Stimulated activated CD4-positive, alpha-beta T cell treated with anti-CD3 and anti-CD28 coated beads, Interleukin-15, amount 100 ng/mL, for 1 hour (primary cell): ENCODE measurements around the gene CXCR6.

ENCODE experiments used
- DNase-seq, 2 donors: peaks; one replicate each; pipeline ENCODE4 v3.0.0-alpha.2; 2020; ENCODE audit warnings: low read depth in 1 of 2, low spot score in 1 of 2

Gene CXCR6

DNA sequence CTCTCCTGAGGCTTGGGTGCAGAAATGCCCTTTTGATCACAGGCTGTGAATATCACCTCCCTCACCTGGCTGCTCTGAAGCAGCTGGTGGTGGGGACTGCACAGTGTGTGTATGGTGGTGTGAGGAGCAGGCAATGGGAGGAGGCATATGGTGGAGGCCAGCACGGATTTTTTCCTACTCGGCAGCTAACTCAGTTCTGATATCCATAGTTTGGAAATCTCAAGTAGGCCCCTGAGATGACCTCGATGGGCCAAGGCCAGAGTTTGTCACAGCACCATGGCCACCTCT is 21.3 kb upstream of the CXCR6 start:
- DNase-seq, result no peak

DNA sequence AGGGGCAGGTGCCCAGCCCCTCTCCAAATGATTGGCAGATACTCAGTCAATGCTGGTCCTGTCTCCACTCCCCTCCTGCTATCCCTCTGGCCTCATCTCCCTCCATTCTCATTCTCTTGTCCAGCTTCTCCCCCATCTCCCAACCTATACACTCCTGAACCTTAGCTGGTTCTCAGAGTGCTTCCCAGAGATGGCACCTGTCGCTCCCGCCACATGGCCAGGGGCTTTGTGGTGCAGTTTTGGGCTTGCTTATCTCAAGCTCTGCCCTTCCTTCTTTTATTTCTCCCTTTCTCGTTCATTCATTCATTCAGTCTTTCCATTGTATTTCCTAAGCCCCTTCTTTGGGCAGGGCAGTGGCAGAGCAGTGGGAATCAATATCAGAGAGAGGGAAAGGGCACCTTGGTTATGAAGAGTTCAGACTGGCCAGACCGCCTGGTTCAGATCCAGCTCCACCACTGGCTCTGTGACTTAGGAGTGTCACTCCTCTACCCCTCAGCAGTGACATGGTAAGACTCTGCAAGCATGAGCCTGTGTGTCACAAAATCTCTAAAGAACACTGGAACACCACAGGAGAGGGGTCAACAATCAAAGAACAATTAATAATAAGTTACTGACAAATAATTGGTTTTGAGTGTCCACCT is 20.2 kb upstream of the CXCR6 start:
- DNase-seq, result no peak

- no peak for DNase-seq
Observed at GRCh38 chr3:45923755-45924154, 19.5 kb upstream of the CXCR6 start.

DNA sequence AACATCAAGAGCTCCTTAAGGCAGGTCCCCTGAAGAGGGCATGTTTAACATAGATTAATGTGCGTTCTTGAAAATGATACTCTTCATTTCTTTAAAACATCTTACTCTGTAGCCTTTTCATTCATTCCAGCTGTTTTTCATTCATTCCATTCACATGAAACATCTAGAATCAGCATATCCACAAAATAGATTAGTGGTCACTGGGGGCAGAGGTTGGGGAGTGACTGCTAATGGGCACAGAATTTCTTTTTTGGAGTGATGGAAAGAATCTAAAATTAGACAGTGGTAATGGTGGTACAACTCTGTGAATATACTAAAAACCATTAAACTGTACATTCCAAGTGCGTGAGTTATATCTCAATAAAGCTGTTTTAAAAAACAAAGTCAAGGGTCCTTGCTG is 15.4 kb upstream of the CXCR6 start:
- no peak for DNase-seq

DNA sequence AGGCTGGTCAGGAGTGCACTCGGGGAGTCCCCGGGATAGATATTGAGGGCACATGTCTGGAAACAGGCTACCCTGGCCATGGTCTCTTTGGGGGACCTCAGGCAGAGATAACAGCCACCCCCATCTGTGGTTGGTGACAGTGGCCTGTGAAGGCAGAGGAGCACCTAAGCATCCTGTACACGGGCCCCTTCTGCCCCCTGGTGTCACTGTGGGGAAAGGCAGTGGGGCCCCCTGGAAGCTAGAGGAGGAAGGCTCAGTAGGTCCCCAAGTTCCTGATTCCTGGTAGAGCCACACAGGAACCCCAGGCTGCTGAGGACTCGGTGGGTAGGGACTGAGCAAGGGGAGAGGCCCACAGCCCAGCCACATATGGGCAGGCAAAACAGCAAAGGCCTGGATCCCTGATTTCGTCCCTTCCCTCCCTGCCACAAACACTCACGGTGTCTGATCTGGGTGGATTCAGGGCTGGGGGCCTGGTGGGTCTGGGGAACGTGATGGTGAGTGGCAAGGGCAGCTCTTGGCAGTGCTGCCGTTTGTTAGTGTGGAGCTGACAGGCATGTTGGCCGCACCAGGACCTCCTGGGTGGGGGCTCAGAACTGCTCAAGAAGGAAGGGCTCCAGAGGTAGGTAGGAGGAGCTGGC is 14.1 kb upstream of the CXCR6 start:
- peak; percentile 37 to 58 for DNase-seq

DNA sequence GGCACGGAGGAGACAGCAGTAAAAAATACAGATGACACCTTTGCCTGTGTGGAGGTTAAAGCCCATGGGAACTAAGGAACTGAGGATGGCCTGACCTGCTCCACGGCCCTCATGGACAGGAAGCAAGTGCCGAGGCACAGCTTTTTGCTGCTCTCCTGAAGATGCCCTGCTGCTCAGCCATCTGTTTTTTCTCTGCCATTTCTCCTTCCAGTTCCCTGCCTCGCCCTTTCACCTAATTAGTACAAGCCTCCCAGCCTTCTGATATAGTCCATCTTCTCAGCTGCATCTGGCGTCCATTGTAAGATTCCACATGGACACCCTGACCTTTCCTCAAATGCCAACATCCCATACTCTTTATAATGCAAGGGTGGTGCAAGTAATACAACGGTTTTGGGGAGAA is 11.8 kb upstream of the CXCR6 start:
- DNase-seq, result no peak

- no peak for DNase-seq
Observed at GRCh38 chr3:45932112-45932511, 11.2 kb upstream of the CXCR6 start.

DNA sequence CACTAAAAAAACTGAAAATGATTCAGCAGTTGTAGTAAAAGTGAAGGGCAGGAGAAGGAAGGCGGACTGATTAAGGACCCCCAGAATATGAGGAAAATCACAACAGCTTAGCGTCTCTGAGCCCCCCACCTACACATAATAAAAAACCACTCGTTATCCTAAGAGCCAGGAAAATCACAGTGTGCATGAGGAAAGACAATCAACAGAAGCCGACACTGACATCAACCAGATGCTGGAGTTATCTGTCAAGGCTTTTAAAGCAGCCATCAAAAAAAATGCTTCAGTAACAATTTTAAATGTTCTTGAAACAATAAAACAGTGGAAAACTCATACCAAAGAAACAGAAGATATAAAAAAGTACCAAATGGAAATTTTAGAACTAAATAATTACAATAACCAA is 9.7 kb upstream of the CXCR6 start:
- DNase-seq, result no peak

GRCh38 chr3:45936261-45936660 is 7.0 kb upstream of the CXCR6 start:
- DNase-seq, result no peak

DNA sequence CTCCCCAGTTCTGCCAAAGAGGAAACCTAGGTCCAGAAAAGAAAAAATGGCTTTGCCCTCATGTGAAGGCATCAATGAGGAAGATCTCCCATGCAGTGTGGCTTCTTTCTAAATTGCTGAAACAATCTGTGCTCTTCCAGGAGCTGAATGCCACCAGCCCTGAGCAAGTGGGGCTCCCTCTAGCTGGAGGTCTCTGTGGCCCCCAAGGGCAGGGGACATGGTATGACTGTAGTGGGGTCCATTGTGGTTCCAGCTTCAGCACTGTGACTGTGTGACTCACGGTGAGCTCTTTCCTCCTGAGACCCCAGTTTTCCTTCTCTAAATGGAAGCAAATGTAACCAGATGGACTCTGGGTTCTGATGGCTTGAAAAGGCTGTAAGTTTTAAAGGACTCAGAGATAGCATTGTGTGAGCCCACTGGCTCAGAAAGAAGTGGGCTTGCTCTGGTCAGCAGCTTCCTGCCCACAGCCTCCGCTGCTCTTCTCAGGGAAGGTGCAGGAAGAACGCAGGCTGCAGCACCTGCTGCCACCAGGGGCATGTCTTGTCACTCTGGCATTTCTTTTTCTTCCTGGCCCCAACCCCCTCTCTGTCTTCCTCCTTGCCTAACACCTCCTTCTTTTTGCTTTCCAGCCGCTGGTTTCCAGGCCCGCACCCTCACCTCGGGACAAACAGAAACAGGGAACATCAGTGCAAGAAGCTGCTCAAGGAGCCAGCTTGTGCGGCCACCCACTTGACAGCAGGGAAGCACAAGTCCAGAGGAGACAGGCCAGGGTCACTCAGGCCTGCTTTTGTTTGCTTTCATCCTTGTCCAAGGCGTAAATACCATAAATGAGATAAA is 5.8 kb upstream of the CXCR6 start:
- no peak for DNase-seq

GRCh38 chr3:45938043-45938435 is 5.2 kb upstream of the CXCR6 start:
- no peak for DNase-seq

DNA sequence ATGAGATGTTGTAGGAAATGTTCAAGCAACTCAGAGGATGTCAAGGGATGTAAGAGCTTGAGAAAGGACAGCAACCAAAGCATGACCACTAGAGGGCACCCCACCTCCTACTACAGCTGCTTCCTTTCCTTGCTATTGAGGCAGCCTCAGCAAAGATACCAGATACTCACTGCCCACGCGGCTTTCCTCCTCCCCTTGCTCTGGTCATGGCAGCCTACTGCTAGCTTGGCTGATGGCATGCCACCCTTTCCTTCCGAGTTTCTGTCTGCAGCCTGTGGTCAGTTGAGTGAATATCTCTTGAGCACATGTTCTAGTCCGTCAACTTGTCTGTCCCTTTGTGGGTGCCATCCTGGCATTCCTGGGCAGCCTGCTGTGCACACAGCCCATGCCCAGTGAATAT is 4.4 kb upstream of the CXCR6 start:
- DNase-seq, result peak; percentile 62 to 70

- no peak for DNase-seq
Observed at GRCh38 chr3:45939341-45939771, 3.9 kb upstream of the CXCR6 start.

- DNase-seq, result no peak
Observed at GRCh38 chr3:45940004-45940780, 3.1 kb upstream of the CXCR6 start.

GRCh38 chr3:45940781-45941365 is 2.4 kb upstream of the CXCR6 start:
- DNase-seq, result no peak

DNA sequence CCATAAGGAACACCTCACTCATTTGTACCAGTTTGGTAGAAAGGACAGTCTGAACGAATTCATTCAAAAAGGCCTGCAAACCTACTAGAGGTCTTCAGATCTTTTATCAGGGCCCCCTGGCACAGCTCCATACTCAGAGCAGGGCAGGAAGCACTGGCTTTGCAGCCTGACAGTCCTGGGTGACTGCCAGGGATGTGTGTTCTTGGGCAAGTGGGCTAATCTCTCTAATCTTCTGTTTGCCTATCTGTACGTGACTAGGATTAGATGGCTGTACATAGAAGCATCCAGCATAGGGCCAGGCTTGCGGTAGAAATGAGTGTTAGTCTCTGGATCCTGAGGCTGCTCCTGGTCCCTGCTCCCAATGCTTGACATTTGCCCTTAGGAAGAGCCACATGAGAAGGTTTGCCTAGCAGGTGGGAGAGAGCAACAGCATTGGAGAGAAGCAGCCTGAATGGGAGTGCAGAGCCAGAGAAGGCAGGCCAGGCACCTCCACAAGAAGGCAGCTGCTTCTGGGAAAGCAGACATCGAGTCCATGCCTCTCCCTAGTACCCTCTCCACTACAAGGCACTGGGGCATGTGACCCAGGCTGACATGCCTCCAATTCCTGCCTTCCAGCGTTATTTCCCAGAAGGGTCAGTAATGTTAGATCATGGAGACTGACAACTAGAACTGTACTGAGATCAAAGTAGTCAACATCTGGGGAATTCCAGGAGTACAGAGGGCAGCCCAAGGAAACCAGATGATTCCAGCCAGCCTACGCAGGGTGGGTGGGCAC is 1.0 kb upstream of the CXCR6 start:
- no peak for DNase-seq

- no peak for DNase-seq
Observed at GRCh38 chr3:45944830-45945620, 1.8 kb downstream of the CXCR6 start.

GRCh38 chr3:45946307-45946706 is 3.0 kb downstream of the CXCR6 start:
- DNase-seq, result no peak

DNA sequence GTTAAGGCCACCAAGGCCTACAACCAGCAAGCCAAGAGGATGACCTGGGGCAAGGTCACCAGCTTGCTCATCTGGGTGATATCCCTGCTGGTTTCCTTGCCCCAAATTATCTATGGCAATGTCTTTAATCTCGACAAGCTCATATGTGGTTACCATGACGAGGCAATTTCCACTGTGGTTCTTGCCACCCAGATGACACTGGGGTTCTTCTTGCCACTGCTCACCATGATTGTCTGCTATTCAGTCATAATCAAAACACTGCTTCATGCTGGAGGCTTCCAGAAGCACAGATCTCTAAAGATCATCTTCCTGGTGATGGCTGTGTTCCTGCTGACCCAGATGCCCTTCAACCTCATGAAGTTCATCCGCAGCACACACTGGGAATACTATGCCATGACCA is 3.6 kb downstream of the CXCR6 start:
- DNase-seq, result no peak

DNA sequence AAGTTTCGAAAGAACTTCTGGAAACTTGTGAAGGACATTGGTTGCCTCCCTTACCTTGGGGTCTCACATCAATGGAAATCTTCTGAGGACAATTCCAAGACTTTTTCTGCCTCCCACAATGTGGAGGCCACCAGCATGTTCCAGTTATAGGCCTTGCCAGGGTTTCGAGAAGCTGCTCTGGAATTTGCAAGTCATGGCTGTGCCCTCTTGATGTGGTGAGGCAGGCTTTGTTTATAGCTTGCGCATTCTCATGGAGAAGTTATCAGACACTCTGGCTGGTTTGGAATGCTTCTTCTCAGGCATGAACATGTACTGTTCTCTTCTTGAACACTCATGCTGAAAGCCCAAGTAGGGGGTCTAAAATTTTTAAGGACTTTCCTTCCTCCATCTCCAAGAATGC is 4.1 kb downstream of the CXCR6 start:
- DNase-seq, result no peak
